HG03108 (cell line): ENCODE measurements around the gene MSANTD2.
"Not testable (repeated sequence)": the region's sequence is repeated elsewhere in the genome, so short reads cannot be mapped to it uniquely, and the experiment has no call there.

Experiments
- ATAC-seq: cut with Tn5 transposase; IDR thresholded peaks from one replicate; pipeline ENCODE4 v1.9.1; 2021; ENCODE audit warnings: moderate library complexity; ENCODE audit not compliant: unreplicated experiment

MSANTD2 gene

GRCh38 chr11:124778281-124778680 lies 21.9 kb downstream of the MSANTD2 start:
- no peak for ATAC-seq

- no peak for ATAC-seq
Measured at GRCh38 chr11:124776865-124777645, 23.2 kb downstream of the MSANTD2 start.

GRCh38 chr11:124770959-124771358 lies 29.2 kb downstream of the MSANTD2 start:
- not testable (repeated sequence) for ATAC-seq

- ATAC-seq, result no peak
Measured at GRCh38 chr11:124769806-124770774, 30.1 kb downstream of the MSANTD2 start.

GRCh38 chr11:124768914-124769313 lies 31.3 kb downstream of the MSANTD2 start:
- no peak for ATAC-seq

- no peak for ATAC-seq
Measured at GRCh38 chr11:124766156-124766555, 34.0 kb downstream of the MSANTD2 start.

- ATAC-seq, result no peak
Measured at GRCh38 chr11:124763156-124763947, 36.9 kb downstream of the MSANTD2 start.

- peak; percentile 5 for ATAC-seq
Measured at GRCh38 chr11:124762624-124763155, 37.5 kb downstream of the MSANTD2 start.

- ATAC-seq, result peak; percentile 55
Measured at GRCh38 chr11:124762105-124762623, 38.0 kb downstream of the MSANTD2 start, which contains the start of gene ESAM. Gene ESAM, minus strand, starts transcription at chr11:124762290. Its CDS starts 136 bp downstream, at chr11:124762154.

- no peak for ATAC-seq
Measured at GRCh38 chr11:124761301-124762104, 38.7 kb downstream of the MSANTD2 start.

- ATAC-seq, result no peak
Measured at GRCh38 chr11:124760806-124761205, 39.4 kb downstream of the MSANTD2 start.

GRCh38 chr11:124760205-124760652 lies 40.0 kb downstream of the MSANTD2 start:
- no peak for ATAC-seq

- no peak for ATAC-seq
Measured at GRCh38 chr11:124759266-124760204, 40.7 kb downstream of the MSANTD2 start.

GRCh38 chr11:124758355-124759265 lies 41.6 kb downstream of the MSANTD2 start:
- peak; percentile 38 for ATAC-seq

- ATAC-seq, result no peak
Measured at GRCh38 chr11:124757320-124757719, 42.9 kb downstream of the MSANTD2 start.

- no peak for ATAC-seq
Measured at GRCh38 chr11:124756753-124757227, 43.4 kb downstream of the MSANTD2 start.
